Hepatic stellate cell (primary cell): Measurements from ENCODE around the gene MAN1A2.
"Not testable (repeated sequence)": the region's sequence is repeated elsewhere in the genome, so short reads cannot be mapped to it uniquely, and the experiment has no call there.

Experiments
- DNase-seq: peaks from one replicate; pipeline ENCODE4 v3.0.0; 2011; ENCODE audit warnings: low spot score

Gene MAN1A2

DNA sequence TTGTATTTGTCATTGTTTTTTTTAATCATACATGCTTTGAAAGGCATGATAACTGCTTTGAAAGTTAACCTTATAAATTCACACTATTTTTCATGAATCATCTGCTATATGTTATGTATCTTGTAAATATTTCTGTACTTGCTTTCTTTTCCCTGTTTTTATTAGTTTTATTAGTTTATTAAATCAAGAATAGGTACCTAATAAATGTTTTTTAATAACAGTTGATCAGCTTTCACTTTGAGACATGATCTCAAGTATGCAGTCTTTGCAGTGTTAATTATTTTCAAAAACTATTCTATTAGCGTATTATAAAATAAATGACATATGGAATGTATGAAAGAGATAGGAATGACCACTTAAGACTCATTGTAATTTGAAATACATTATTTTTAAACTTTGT, 127.8 kb downstream of the MAN1A2 start:
- no peak for DNase-seq

DNA sequence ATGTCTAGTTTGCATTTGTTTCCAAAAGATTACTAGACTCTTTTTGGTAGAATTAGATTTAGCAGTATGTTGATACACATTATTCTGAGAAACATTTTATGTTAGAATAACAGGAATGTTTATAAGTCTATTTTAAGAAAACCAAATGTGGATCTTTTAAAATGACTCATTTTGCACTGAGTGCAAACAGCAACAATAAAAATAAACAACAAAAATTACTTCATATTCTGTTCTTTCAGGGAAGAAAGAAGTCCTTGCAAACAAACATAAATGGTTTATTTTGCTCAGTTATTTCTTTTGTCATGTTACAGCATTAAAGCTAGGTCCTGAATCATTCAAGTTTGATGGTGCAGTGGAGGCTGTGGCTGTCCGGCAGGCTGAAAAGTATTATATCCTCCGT, 131.8 kb downstream of the MAN1A2 start:
- DNase-seq, result no peak

DNA sequence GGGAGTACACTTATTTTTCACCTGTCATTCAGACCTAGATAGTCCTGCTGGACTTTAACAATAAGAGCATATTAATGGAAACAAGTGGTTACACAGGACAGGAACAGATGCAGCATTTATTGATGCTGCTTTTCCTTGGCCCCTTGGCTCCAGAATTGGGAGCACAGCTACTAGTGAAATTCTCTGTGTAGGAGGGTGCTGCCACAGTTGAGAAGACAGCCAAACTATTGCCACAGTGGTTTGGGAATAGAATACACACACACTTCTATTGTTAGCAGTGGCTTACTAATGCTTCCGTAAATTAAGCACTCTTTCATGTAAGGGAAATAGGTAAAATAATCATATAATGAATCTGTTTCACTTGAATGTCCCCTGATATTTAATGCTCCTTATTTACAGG, 133.3 kb downstream of the MAN1A2 start:
- DNase-seq, result no peak

DNA sequence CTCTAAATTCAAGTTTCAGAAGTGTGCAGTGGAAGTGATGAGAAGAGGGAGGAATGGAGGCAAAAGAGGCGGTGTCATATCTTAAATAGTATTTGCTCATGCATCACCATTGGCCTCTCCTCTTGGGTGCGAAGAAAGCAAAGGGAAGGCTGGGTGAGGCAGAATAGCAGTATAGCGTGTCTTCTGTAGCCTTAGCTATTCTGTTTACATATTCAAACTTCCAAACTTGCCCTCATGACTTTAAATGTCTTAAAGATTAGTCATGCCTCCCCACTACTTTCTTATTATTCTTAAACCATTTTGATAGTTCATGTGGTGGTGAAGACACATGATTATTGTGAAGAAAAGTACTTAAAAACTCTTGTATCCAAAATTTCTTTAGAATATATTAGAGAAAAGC, 134.0 kb downstream of the MAN1A2 start:
- DNase-seq, result peak; percentile 4

DNA sequence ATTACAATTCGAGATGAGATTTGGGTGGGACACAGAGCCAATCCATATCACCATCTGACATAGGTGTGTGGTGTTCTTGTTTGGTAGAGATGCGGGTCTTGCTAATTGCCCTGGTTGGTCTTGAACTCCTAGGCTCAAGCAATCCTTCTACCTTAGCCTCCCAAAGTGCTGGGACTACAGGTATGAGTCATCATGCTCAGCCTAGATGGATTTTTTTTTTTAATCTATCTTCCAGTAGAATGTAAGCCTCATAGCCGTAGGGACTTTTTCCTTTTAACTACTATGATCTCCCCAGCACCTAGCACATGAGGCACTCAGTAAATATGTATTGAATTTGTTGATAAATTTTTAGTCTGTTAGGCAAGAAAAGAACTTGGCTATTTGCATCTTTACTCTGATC, 144.0 kb downstream of the MAN1A2 start:
- DNase-seq, result no peak

DNA sequence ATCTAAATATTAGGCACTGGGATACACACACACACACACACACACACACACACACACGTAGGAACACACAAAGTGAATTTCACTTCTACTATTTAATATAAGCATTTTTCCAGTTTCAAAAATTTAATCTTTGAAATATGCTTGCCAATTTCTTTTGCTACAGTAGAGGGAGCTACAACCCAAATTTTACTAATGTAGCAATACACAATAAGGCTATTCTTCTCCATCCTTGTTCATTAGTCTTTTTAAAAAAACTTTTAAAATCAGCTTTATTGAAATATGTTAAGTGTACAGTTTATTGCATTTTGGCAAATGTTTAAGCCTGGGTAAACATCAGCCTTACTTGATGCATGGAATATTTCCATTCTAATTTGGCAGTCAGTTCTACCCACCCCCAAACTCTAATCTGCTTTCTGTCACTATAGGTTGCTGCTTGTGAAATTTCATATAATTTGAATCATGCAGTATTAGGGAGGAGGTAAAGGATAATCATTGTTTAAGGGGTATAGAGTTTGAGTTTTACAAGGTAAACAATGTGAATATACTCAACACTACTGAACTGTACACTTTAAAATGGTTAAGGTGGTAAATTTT, 145.6 kb downstream of the MAN1A2 start:
- no peak for DNase-seq

DNA sequence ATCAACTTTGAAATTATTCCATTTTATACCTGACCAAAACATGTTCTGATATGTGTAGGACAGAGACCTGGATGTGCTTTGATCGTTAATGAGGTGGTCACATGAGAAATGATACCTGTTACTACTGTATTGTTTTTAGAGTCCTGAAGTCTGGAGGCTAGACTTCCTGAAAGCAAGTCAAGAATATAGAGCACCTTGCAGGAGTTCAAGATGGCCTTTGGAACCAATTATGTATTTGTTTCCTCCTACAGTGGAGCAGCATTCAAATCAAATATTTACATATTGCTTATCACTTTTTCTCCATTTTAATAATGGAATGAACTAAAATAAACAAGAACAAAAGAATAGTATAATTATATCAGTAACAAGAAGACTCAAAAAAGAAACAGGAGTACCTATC, 155.9 kb downstream of the MAN1A2 start:
- no peak for DNase-seq

DNA sequence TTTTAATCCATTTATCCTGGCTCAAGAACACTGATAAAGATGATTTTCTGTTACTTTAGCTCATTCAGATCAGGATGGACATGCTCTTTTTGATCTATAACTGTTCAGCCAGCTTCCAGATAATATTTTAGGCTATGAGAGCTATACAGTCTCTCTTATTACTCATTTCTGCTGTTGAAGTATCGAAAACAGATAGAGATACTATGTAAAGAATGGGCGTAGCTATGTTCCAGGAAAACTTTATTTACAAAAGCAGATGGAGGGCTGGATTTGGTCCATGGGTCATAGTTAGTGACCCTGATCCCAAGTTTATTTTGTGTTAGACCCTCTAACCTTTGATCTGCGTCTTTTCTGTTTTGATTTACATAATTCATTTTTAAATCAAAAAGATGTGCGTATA, 159.8 kb downstream of the MAN1A2 start:
- DNase-seq, result no peak

DNA sequence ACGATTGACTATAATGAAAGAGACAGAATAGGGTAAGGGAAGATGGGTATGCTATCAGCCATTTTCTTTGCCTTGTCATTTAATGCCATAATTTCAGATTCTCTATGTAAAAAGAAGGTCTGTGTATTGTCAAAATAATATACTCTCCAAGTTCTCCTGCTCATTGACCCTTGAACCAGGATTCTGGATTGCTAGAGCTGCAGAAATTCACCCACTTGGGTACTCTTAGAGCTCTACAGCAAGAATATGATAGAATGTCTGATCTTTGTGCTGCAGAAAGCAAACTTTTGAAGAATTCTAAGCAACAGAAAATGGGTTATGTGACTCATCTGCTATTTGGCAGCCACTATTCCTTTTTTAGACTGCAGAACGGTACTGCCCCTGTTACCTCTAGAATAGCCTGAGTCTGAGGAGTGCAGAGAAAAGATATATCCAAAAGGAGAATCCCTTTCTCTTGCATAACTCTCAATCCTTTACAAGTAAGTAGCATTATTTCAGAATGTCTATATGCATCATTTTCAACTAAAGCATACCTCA, 160.4 kb downstream of the MAN1A2 start:
- DNase-seq, result peak; percentile 19

DNA sequence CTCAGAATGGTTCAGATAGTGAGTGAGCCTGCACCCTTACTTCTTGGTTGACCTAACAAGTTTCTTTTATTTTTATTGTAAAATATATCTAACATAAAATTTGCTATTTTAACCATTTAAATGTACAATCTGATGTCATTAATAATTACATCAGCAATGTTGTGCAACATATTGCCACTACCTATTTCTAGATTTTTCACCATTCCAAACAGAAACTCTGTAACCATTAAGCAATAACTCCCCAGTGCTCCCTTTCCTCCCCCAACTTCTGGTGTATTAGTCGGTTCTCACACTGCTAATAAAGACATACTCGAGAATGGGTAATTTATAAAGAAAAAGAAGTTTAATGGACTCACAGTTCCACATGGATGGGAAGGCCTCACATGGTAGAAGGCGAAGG, 162.4 kb downstream of the MAN1A2 start:
- no peak for DNase-seq

DNA sequence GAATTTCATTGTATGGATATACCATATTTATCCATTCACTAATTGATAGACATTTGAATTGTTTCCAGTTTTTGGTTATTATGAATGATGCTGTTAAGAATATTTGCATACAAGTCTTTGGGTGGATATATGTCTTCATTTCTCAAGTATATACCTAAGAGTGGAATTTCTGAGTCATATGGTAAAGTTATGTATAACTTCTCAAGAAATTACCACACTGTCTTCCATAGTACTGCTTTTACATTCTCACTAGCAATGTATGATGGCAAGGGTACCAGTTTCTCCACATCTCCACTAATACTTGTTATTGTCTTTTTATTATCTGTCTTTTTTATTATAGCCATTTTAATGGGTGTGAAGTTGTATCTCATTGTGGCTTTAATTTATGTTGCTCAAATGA, 164.0 kb downstream of the MAN1A2 start:
- DNase-seq, result no peak

DNA sequence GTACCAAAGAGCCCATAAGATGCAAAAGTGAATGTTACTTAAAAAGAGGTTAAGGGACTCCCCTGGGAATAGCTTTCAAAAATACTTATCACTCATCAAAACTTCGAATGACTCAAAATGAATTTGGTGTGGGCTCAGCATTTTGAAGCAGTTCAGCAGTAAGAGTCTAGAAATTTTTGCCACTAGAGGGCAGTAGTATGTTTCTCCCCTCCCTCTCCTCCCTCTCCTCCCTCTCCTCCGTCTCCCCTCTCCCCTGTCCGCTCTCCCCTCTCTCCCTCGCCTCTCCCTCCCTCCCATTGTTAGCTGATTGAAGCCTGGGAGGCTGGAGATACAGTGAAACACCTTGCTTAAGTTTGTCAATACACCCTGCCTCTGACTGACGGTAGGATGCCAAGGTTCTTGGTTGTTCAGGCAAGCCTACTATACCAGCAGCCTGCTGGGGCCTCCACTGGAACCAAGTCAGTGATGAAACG, 167.8 kb downstream of the MAN1A2 start:
- DNase-seq, result peak; percentile 50

DNA sequence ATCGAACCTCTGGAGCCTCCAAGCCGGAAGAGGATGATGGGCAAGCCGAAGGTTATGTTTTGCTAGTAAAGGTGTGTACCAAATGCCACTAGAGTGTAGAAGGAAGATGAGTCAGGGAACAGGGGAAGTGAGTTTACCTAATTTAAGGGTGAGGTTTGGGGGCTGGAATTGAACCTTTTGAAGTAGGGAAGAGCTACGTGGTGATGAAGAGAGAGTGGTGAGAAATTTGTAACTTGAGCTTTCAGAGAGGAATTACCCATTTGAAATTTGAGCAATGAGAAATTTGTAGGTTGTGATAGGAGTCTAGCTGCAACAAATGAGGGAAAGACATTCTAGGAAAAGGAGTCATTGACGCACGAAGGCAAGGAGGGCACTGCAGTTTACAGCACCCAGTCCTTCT, 168.6 kb downstream of the MAN1A2 start:
- DNase-seq, result no peak

DNA sequence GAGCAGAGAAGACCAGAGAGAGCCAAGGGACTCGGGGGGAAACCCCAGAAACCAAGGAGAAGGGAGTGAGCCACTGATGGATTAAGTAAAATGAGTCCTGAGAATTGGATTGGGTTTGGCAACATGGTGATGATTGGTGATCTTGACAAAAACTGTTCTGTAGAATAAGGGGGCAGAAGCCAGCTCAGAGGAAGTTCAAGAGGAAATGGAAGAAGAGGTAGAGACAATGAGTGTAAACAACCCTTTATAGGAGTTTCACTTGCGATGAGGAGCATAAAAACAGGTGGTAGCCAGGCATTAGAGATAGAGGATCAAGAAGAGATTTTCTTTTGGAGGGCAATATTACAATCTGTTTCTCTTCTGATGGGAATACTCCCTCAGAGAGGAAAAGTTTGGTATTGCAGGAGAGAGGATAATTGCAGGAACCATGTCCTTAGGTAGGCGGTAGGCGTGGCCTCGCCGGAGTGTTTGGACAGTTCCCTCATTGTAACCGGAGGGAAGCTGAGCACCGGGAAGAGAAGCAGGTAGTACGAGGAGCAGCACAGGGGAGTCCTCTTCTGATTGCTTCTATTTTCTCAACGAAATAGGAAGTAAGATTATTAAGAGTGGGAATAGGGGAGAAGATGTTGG, 170.2 kb downstream of the MAN1A2 start:
- DNase-seq, result no peak

DNA sequence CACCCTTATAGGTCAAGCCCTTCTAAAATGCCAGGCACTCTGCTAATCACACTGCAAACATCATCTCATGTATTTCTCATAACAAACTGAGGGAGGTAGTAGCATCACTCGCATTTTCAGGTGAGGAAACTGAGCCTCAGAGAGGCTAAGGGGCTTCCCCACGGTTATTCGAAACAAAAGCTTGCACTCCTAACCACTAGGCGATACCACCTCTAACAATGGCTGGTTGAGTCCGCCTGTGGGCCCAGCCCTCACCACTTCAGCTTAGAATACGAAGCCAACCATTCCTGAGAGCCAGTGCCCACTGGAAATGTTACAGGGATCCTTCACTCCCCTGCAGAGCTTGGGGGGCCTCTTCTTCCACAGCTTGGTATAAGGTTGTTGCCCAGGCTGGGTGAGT, 173.3 kb downstream of the MAN1A2 start:
- no peak for DNase-seq

DNA sequence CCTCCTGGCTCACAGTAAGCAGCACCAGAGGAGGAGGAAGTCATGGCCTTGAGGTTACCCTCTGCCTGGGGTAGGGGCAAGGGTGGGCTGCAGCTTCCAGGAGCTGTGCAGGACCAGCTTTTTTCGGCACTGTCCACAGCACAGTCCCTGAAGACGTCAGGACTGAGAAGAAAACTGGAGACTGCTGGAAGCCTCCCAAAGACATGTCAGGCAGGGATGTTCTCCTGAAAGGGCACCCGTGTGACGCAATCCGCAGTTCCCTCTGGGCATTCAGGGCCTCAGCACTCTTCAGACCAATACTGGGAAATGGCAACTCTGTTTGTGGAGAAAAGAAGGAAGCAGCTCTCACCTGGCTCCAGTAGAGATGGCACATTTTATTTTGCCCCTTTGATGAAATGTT, 173.8 kb downstream of the MAN1A2 start:
- DNase-seq, result no peak

DNA sequence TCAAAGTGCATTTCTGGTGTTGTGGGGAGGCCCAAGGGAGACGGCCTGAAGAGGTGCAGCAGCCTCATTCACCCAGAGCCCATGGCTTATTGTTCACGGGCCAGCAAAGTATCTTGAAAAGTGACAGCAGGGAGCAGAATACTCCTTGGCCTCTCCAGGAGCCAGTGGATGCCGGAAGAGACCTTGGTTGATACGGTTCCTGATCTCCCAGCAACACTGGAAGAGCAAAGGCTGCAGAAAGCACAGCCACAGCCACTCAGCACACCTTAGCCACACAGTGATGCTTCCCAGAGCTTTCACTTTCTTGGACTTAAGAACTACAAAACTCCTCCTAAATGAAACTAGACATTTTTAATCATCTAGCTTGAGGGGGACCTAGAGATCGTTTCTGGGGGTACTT, 174.3 kb downstream of the MAN1A2 start:
- no peak for DNase-seq

DNA sequence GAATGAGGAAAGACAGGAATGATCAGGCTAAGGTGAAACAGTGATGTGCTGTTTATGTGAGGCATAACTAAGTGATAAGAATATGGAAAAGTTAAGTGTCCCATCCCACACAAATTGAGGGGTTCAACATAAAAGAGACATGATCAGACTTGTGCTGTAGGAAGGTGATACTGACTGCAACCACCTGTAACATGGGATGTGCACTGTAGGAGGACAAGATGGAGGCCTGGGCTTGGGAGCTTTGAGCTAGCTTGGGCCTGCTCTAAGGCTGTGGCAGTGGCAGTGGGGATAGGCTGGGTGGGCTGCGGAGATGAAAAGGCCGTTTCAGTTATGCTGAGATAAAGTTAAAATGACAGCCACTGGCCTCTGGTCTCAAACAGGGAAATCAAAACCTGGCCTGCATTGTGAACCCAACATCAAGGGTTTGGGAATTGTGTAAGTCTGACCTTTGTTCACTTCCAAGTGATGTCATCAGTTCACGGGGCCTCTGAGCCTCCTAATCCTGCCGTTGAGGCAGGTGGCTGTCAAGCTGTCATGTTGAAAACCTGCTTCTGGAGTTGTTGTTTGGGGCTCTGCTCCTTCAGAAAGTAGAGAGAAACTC, 177.4 kb downstream of the MAN1A2 start:
- no peak for DNase-seq

DNA sequence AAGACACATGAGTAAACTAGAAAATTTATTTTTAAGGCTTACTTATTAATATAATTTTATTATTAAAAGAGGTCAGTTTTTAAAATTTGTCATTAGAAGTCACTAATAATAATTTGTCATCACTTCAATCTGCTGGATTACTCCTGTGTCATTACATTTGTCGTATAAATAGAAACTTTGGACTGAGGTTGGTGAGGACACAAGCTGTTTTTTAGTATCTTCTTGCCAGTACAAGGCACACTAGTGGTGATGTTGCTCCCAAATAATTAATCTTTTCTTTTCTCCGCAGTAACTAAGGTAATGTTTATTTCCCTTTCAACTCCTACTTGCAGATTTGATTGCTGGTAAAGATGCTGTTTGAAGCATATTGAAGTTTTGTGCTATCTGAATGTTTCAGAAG, 179.2 kb downstream of the MAN1A2 start:
- no peak for DNase-seq

DNA sequence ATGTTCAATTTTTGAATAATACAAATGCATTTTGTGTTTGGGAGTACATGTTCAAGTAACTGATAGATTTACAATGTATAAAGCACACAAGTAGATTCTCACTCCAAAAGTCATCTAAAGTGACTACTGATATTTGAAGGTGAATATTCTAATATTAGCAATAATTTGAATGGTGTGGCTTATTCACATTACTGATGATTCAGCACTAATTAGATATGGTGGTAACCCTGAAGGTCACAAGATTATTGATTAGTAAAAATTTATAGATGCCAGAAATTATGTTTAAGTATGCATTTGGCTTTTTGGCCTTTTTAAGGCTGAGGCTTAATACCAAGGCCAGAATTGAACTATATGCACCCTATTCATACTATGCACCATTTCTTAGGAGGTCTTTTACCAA, 186.2 kb downstream of the MAN1A2 start:
- DNase-seq, result no peak

DNA sequence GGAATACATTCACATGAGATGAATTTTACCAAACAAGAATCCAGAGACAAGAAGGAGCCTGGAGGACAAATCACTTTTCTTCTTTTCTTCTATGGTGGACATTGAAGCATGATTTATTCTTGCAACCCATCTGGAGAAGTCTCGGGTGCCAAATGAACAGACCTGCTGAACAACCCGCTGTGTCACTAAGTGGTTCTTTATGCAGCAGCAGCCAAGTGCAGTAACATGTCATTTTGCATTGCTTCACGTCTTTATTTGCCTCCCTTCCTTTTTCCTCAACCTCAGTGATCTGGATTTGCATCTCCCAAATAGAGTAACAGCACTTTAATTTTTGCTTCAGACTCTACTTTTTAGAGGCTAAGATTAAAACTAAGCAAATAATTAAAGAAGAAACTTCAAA, 188.6 kb downstream of the MAN1A2 start:
- no peak for DNase-seq

DNA sequence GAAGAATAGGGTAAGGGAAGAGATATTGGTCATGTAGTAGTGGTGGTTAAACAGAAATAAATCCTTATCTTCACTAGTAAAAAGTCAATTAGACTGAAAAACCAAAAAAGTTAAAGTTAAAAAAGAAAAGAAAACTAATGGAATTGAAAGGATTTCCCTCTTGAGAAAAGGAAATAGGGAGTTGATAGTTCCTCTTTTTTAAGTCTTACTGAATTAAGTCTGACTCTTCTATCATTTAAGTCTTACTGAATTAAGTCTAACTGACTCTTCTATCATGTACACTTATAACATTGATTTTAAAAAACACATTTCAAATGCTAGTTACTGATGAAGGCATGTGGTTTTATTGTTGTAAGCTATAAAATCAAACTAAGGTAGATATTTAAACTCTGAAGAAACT, 189.1 kb downstream of the MAN1A2 start:
- no peak for DNase-seq

DNA sequence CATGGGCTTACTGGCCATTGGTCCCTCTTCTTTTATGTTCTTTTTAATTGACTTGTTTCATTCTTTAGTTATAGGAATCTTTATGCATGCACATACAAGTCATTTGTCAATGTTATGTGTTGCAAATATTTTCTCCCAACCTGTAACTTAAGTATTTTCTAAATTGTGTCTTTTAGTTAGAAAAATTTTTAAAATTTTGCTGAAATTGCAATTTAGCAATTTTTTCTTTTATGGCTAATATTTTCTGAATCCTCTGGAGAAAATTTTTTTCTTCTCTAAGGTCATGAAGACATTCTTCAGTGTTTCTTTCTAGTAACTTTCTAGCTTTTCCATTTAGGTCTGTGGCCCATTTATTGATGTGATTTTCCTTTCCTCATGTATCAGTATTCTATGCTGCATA, 189.7 kb downstream of the MAN1A2 start:
- DNase-seq, result no peak

DNA sequence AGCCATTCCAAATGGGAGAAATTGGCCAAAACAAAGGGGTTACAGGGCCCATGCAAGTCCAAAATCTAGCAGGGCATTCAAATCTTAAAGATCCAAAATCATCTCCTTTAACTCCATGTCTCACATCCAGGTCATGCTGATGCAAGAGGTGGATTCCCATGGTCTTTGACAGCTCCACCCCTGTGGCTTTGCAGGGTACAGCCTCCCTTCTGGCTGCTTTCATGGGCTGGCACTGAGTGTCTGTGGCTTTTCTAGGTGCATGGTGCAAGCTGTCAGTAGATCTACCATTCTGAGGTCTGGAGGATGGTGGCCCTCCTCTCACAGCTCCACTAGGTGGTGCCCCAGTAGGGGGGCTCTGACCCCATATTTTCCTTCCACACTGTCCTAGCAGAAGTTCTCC, 191.2 kb downstream of the MAN1A2 start:
- DNase-seq, result not testable (repeated sequence)
